ENCODE measurements around the gene RETN. TPM values are rescaled to one million over a fixed set of nuclear protein-coding genes. Genes with fewer than 3 reads are reported as not detected.

The RETN gene
- total and polyA plus RNA-seq, 2 donors (not counting 3 experiments of a cell fraction or from before 2014, with no cell fraction given), result not detected

DNA sequence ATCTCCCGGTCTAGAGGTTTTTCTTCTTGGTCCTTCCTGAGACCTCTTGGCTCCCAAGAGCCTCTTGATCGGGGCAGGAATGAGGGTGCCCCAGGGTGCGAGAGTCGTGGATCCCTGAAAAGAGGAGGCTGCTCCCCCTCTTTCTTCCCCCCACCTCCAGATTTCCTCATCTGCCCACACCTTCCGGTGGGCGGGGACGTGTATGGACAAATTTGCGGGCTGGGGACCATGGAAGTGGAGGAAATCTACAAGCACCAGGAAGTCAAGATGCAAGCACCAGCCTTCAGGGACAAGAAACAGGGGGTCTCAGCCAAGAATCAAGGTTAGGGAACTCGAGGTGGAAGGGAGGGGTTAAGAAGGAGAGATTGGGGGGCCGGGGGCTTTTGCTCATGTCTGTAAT lies 8.0 kb downstream of the RETN start, which contains the start of gene MCEMP1:
MCEMP1 (plus strand) TSS at position 237 of the 400 bp plus-strand sequence; CDS start at position 268, 31 bp downstream.
- intact Hi-C loops (cut with micrococcal nuclease) (no loop called here), dilution Hi-C loops (cut with MboI; ENCODE audit: extremely low pct_ligation_motif_present, low sequenced_read_pairs) (no loop called here)
- Histone ChIP-seq H3K27ac (ENCODE audit: insufficient read depth, low read depth, low read length) (no peak within 1 kb of the TSS), H3K4me3 (replicated peaks in 1 of 3; ENCODE audit: insufficient read depth in 1 of 3, low read depth in 1 of 3, low read length in 3 of 3) (no peak within 1 kb of the TSS), H3K4me1 (ENCODE audit: control insufficient read depth, extremely low read depth, insufficient read depth, low read length) (peaks cover 6% of the 10 kb centered on the region), H3K36me3 (ENCODE audit: control insufficient read depth in 2 of 2, extremely low read depth in 1 of 2, insufficient read depth in 2 of 2, low read length in 2 of 2) (no peaks in the 10 kb centered on the region), H3K9ac (replicated peaks; ENCODE audit: extremely low read depth, insufficient read depth, low read length) (no peak within 1 kb of the TSS), H4K20me1 (replicated peaks; ENCODE audit: control insufficient read depth, extremely low read depth, insufficient read depth, low read length) (no peaks in the 10 kb centered on the region), H3K27me3 (ENCODE audit: control insufficient read depth in 2 of 2, insufficient read depth in 2 of 2, low read length in 2 of 2) (peaks cover 2 to 3% of the 10 kb centered on the region in 2 experiments), H3K4me2 (ENCODE audit: insufficient read depth, low read length) (no peak within 1 kb of the TSS), H2AFZ (ENCODE audit: low read depth, low read length) (no peak within 1 kb of the TSS), H3K9me1 (replicated peaks; ENCODE audit: control insufficient read depth, extremely low read depth, insufficient read depth, low read length) (no peaks in the 10 kb centered on the region), H3K79me2 (ENCODE audit: control insufficient read depth, insufficient read depth, low read length) (peaks cover 11% of the 10 kb centered on the region), H3K9me3 (replicated peaks; ENCODE audit: control insufficient read depth, insufficient read depth, low read length) (no peaks in the 10 kb centered on the region)
- no peak for TF ChIP-seq MYC (IDR thresholded peaks at IDR 0.05; ENCODE audit: low read depth, low read length)
- no peak for TF ChIP-seq JUN (IDR thresholded peaks at IDR 0.05; ENCODE audit: borderline replicate concordance, insufficient read depth, insufficient read length, low read depth)
- TF ChIP-seq FOS (IDR thresholded peaks at IDR 0.05; ENCODE audit: borderline replicate concordance, insufficient read depth, low read length), result no peak
- TF ChIP-seq, protein P1, sequence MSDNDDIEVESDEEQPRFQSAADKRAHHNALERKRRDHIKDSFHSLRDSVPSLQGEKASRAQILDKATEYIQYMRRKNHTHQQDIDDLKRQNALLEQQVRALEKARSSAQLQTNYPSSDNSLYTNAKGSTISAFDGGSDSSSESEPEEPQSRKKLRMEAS (IDR thresholded peaks at IDR 0.05; ENCODE audit: insufficient read depth, insufficient read length), result no peak
- TF ChIP-seq, protein P2, sequence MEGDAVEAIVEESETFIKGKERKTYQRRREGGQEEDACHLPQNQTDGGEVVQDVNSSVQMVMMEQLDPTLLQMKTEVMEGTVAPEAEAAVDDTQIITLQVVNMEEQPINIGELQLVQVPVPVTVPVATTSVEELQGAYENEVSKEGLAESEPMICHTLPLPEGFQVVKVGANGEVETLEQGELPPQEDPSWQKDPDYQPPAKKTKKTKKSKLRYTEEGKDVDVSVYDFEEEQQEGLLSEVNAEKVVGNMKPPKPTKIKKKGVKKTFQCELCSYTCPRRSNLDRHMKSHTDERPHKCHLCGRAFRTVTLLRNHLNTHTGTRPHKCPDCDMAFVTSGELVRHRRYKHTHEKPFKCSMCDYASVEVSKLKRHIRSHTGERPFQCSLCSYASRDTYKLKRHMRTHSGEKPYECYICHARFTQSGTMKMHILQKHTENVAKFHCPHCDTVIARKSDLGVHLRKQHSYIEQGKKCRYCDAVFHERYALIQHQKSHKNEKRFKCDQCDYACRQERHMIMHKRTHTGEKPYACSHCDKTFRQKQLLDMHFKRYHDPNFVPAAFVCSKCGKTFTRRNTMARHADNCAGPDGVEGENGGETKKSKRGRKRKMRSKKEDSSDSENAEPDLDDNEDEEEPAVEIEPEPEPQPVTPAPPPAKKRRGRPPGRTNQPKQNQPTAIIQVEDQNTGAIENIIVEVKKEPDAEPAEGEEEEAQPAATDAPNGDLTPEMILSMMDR (IDR thresholded peaks at IDR 0.05; ENCODE audit: extremely low read depth in 1 of 2, insufficient read depth in 1 of 2, low read depth in 1 of 2, low read length in 2 of 2), result no peak
- no peak for TF ChIP-seq EZH2 (IDR thresholded peaks at IDR 0.05; ENCODE audit: borderline replicate concordance, low read depth, low read length, severe bottlenecking)
- ChIA-PET POLR2A (no interaction called here), CTCF (interaction anchor here (1.1 kb wide), 1 partner anchor 109 kb away, joined by 8 read pairs; no protein-coding TSS in a partner anchor)
- BruUV-seq (replicated peaks), result no TSS peak
- DNase-seq (ENCODE audit: low read depth, low spot score) (no peak), FAIRE-seq (no peak)

Data from endothelial cell of umbilical vein (primary cell).